Hypothalamus (tissue), 51 donors: ENCODE results near the gene SLC25A23.
A peak's percentile ranks its signal among the peaks of the same experiment; 100 is the strongest.
"Not testable (repeated sequence)": the region's sequence is repeated elsewhere in the genome, so short reads cannot be mapped to it uniquely, and the experiment has no call there.

Experiments used
- DNase-seq, 51 donors: peaks; one replicate each; lab custom pipeline; 2025; lab: John Stamatoyannopoulos, UW

SLC25A23 gene

GRCh38 chr19:6459262-6460098, at the start of gene SLC25A23:
Gene SLC25A23 (minus strand): TSS chr19:6459792. CDS start chr19:6459628, 164 bp downstream.
- DNase-seq: peak in 46 of 51 donors; percentile 25 to 91 (median 63)

GRCh38 chr19:6508028-6508771, 48.6 kb upstream of the SLC25A23 start:
- not testable (repeated sequence) for DNase-seq

GRCh38 chr19:6503407-6504201, 44.0 kb upstream of the SLC25A23 start:
- no peak for DNase-seq

GRCh38 chr19:6501740-6502648, 42.4 kb upstream of the SLC25A23 start, which contains the start of gene TUBB4A:
Gene TUBB4A (minus strand): TSS chr19:6502309. CDS start chr19:6502212, 97 bp downstream.
- peak in 50 of 51 donors; percentile 11 to 91 (median 73) for DNase-seq

- DNase-seq: no peak
Observed at GRCh38 chr19:6500837-6501739, 41.5 kb upstream of the SLC25A23 start.

GRCh38 chr19:6499052-6499790, 39.6 kb upstream of the SLC25A23 start:
- DNase-seq: no peak

- DNase-seq: no peak
Observed at GRCh38 chr19:6498294-6499036, 38.9 kb upstream of the SLC25A23 start.

- DNase-seq: no peak
Observed at GRCh38 chr19:6495947-6496346, 36.4 kb upstream of the SLC25A23 start.

- no peak for DNase-seq
Observed at GRCh38 chr19:6494438-6495036, 34.9 kb upstream of the SLC25A23 start.

- DNase-seq: peak in 2 of 51 donors; percentile 30 to 45
Observed at GRCh38 chr19:6491802-6492592, 32.4 kb upstream of the SLC25A23 start.

- no peak for DNase-seq
Observed at GRCh38 chr19:6490134-6490533, 30.5 kb upstream of the SLC25A23 start.

- DNase-seq: peak in 2 of 51 donors; percentile 10 to 59
Observed at GRCh38 chr19:6489278-6490061, 29.9 kb upstream of the SLC25A23 start.

GRCh38 chr19:6484831-6485230, 25.2 kb upstream of the SLC25A23 start:
- no peak for DNase-seq

GRCh38 chr19:6484230-6484629, 24.6 kb upstream of the SLC25A23 start:
- DNase-seq: no peak

GRCh38 chr19:6483235-6483634, 23.6 kb upstream of the SLC25A23 start:
- no peak for DNase-seq
